ENCODE data around the gene STYX.

DNA sequence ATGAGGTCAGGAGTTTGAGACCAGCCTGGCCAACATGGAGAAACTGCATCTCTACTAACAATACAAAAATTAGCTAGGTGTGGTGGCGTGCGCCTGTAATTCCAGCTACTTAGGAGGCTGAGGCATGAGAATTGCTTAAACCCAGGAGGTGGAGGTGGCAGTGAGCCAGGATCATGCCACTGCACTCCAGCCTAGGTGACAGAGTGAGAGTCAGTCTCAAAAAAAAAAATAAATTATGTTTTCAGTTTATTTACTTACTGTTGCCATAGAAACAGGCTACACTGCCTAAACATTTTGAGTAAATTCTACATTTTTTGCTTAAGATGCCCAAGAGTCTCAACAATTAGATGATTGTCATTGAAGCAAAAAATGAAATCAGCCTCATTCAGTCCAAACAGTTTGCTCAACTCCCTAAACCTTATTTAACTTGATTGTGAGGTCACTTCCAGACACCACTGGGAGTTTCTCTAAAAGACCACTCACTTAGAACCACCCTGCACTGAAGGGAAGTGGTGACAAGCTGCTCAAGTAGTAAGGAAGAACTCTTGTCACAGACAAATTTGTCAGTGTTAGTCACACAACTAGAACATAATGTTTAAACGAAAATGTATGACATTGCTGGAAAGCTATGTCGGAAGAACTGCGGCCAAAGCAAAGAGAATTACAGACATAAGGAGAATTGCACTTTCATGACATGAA, 71.2 kb downstream of the STYX start:
- TF ChIP-seq, protein P1, sequence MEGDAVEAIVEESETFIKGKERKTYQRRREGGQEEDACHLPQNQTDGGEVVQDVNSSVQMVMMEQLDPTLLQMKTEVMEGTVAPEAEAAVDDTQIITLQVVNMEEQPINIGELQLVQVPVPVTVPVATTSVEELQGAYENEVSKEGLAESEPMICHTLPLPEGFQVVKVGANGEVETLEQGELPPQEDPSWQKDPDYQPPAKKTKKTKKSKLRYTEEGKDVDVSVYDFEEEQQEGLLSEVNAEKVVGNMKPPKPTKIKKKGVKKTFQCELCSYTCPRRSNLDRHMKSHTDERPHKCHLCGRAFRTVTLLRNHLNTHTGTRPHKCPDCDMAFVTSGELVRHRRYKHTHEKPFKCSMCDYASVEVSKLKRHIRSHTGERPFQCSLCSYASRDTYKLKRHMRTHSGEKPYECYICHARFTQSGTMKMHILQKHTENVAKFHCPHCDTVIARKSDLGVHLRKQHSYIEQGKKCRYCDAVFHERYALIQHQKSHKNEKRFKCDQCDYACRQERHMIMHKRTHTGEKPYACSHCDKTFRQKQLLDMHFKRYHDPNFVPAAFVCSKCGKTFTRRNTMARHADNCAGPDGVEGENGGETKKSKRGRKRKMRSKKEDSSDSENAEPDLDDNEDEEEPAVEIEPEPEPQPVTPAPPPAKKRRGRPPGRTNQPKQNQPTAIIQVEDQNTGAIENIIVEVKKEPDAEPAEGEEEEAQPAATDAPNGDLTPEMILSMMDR (IDR thresholded peaks at IDR 0.05): no peak
- no peak for TF ChIP-seq POLR2A (IDR thresholded peaks at IDR 0.05)
